ENCODE data around the gene RER1. TPM values are rescaled to one million over a fixed set of nuclear protein-coding genes. Genes with fewer than 3 reads are reported as not detected.

The RER1 gene
- total RNA-seq, 1 donor from 2014 or later = 133 TPM

DNA sequence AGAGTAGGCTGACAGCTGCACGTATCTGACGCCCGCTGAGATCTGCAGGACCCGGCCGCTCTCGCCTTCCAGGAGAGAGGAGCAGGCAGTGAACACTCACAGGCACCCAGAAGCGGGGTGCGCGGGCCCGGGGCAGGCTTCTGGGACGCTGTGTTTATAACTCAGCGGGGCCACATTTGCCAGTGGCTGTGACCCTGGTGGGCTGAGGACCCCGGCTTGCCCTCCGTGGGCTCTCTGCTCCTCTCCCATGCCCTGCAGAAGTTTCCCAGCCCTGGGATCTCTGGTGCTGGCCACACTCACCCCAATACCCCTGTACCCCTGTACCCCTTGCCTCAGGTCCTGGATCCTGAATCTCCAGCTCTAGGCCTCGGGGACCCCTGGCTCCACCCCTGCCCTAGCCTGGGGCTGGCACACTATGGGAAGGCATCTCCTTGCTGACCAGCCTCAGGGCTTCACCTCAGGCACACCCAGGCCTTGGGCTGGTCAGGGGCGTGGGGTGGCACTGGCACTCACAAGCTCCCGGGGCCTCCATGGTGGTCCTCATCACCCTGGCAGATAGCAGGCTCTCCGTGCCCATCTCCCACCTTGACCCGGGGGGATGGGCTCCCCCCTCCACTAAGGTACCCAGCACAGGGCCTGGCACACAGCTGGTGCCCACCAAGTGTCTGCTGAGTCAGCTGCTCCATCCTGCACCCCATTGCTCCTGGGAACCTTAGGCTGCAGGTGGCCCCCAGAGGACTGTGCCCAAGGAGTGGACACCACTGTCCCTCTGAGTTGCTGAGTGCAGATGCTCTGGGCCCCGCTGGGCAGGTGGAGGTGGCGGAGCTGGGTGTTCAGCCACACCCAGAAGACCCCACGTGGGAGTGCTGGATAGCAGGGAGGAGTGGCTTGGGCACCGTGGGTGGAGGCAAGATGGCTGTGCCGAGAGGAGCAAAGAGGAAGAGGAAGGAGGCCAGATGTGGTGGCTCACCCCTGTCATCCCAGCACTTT lies 32.7 kb upstream of the RER1 start:
- Histone ChIP-seq H3K4me3 (no peak overlapping the region), H3K9me3 (no peaks in the 10 kb centered on the region), H3K27ac (no peak overlapping the region), H3K27me3 (ENCODE audit: low read depth) (no peaks in the 10 kb centered on the region), H3K36me3 (no peaks in the 10 kb centered on the region), H3K4me1 (no peaks in the 10 kb centered on the region)
- ATAC-seq (peak in 1 of 2 donors; percentile 13), DNase-seq (peak; percentile 28)
- intact Hi-C loops (cut with DNase I) = no loop called here
- TF ChIP-seq, protein P1, sequence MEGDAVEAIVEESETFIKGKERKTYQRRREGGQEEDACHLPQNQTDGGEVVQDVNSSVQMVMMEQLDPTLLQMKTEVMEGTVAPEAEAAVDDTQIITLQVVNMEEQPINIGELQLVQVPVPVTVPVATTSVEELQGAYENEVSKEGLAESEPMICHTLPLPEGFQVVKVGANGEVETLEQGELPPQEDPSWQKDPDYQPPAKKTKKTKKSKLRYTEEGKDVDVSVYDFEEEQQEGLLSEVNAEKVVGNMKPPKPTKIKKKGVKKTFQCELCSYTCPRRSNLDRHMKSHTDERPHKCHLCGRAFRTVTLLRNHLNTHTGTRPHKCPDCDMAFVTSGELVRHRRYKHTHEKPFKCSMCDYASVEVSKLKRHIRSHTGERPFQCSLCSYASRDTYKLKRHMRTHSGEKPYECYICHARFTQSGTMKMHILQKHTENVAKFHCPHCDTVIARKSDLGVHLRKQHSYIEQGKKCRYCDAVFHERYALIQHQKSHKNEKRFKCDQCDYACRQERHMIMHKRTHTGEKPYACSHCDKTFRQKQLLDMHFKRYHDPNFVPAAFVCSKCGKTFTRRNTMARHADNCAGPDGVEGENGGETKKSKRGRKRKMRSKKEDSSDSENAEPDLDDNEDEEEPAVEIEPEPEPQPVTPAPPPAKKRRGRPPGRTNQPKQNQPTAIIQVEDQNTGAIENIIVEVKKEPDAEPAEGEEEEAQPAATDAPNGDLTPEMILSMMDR (IDR thresholded peaks at IDR 0.05) = no peak

- no peak overlapping the region for H3K27ac ChIP-seq
- H3K4me3 ChIP-seq = no peak overlapping the region
- no peaks in the 10 kb centered on the region for H3K9me3 ChIP-seq
- TF ChIP-seq, protein P1 (IDR thresholded peaks at IDR 0.05) = no peak
- no peaks in the 10 kb centered on the region for H3K4me1 ChIP-seq
- ATAC-seq (no peak), DNase-seq (peak; percentile 22)
- intact Hi-C loops (cut with DNase I) = no loop called here
- H3K27me3 ChIP-seq (ENCODE audit: low read depth) = no peaks in the 10 kb centered on the region
- H3K36me3 ChIP-seq = no peaks in the 10 kb centered on the region
Measured at GRCh38 chr1:2360588-2361364, 30.9 kb upstream of the RER1 start.

GRCh38 chr1:2363847-2364513 lies 27.7 kb upstream of the RER1 start:
- Histone ChIP-seq H3K36me3 (no peaks in the 10 kb centered on the region), H3K4me1 (no peaks in the 10 kb centered on the region), H3K27ac (no peak overlapping the region), H3K4me3 (no peak overlapping the region), H3K9me3 (no peaks in the 10 kb centered on the region), H3K27me3 (ENCODE audit: low read depth) (no peaks in the 10 kb centered on the region)
- intact Hi-C loops (cut with DNase I) = no loop called here
- DNase-seq (no peak), ATAC-seq (no peak)
- TF ChIP-seq, protein P1 (IDR thresholded peaks at IDR 0.05) = no peak

DNA sequence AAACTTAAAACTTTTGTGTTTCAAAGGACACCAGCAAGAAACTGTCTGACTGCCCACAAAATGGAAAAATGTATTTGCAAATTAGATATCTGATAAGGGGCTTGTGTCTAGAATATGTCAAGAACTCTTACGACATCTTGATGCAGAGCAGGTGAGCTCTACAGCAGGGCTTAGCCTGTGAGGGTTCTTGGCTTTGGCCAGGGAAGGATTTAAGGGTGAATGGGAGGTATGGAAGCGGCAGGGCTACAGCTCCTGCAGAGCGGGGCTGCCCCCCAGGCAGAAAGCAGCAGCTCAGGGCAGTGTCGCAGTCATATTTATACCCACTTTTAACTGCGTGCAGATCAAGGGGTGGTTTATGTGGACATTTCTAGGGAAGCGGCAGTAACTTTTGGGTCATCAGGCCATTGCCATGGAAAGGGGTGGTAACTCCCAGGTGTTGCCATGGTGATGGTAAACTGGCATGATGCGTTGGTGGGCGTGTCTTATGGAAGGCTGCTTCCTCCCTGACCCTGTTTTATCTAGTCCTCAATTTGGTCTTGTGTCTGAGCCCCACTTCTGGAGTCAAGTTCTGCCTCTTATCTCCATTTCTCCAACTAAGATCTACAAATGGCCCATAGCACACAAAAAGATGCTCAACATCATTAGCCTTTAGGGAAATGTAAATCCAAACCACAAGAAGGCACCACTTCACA lies 23.4 kb upstream of the RER1 start:
- intact Hi-C loops (cut with DNase I) = no loop called here
- no peak for ATAC-seq
- no peaks in the 10 kb centered on the region for H3K27me3 ChIP-seq (ENCODE audit: low read depth)
- H3K27ac ChIP-seq = no peak overlapping the region
- H3K36me3 ChIP-seq = peaks cover 7% of the 10 kb centered on the region
- no peak for DNase-seq
- no peaks in the 10 kb centered on the region for H3K4me1 ChIP-seq
- TF ChIP-seq, protein P1 (IDR thresholded peaks at IDR 0.05) = no peak
- no peak overlapping the region for H3K4me3 ChIP-seq
- H3K9me3 ChIP-seq = no peaks in the 10 kb centered on the region

Data from lower lobe of right lung (tissue), 2 donors.